Measurements from ENCODE around the gene ACOXL.

- TF ChIP-seq POLR2A (IDR thresholded peaks at IDR 0.05; ENCODE audit: low read length) (no peak), GATA1 (IDR thresholded peaks at IDR 0.05; ENCODE audit: low read depth, low read length) (no peak)
These were observed 68.4 kb downstream of the ACOXL start for GRCh38 chr2:110800611-110801402.

Data from erythroblast (primary cell).